RKO (cell line): ENCODE data around the gene SIPA1.

Source experiments
- DNase-seq: peaks from one replicate; pipeline ENCODE4 v3.0.0-alpha.2; 2016; ENCODE audit warnings: low spot score

The SIPA1 gene

GRCh38 chr11:65642014-65642671 is 4.2 kb downstream of the SIPA1 start:
- no peak for DNase-seq

- DNase-seq = no peak
Measured at GRCh38 chr11:65643971-65644370, 6.1 kb downstream of the SIPA1 start.

- DNase-seq = no peak
Measured at GRCh38 chr11:65644837-65645236, 6.9 kb downstream of the SIPA1 start.

GRCh38 chr11:65645710-65646109 is 7.8 kb downstream of the SIPA1 start:
- DNase-seq = no peak

- DNase-seq = no peak
Measured at GRCh38 chr11:65646288-65646957, 8.5 kb downstream of the SIPA1 start.

- no peak for DNase-seq
Measured at GRCh38 chr11:65646958-65647701, 9.2 kb downstream of the SIPA1 start.

GRCh38 chr11:65648997-65649493 is 11.1 kb downstream of the SIPA1 start:
- DNase-seq = no peak

GRCh38 chr11:65649656-65650546 is 12.0 kb downstream of the SIPA1 start:
- no peak for DNase-seq

- DNase-seq = no peak
Measured at GRCh38 chr11:65650547-65651338, 12.8 kb downstream of the SIPA1 start.

- no peak for DNase-seq
Measured at GRCh38 chr11:65651339-65651588, 13.4 kb downstream of the SIPA1 start.

GRCh38 chr11:65651589-65652510 is 13.9 kb downstream of the SIPA1 start:
- no peak for DNase-seq

GRCh38 chr11:65652511-65653228 is 14.8 kb downstream of the SIPA1 start:
- DNase-seq = peak; percentile 93

- DNase-seq = no peak
Measured at GRCh38 chr11:65653229-65654225, 15.6 kb downstream of the SIPA1 start.

GRCh38 chr11:65654375-65655349 is 16.8 kb downstream of the SIPA1 start:
- no peak for DNase-seq

GRCh38 chr11:65655570-65656332 is 17.9 kb downstream of the SIPA1 start:
- DNase-seq = no peak

- no peak for DNase-seq
Measured at GRCh38 chr11:65657426-65657825, 19.5 kb downstream of the SIPA1 start.
